Upper lobe of left lung (tissue), 4 donors: Measurements from ENCODE around the gene MARK1.

Experiments used
- EP300 ChIP-seq, 4 donors: sonication (generic); formaldehyde crosslinking; IDR thresholded peaks; one replicate each; pipeline ENCODE4 v1.5.1; 2017; ENCODE audit warnings: antibody characterized with exemption in 4 of 4, control low read depth in 2 of 4
- POLR2A ChIP-seq, 4 donors: fragments of 450-650 bp; IDR thresholded peaks; one replicate each; pipeline ENCODE4 v1.5.1; 2016 to 2017; ENCODE audit warnings: antibody characterized with exemption in 4 of 4, mild to moderate bottlenecking in 2 of 4
- POLR2AphosphoS5 ChIP-seq, 2 donors: sonication (generic); formaldehyde crosslinking; IDR thresholded peaks; one replicate each; pipeline ENCODE4 v1.5.1; 2017; ENCODE audit warnings: antibody characterized with exemption in 2 of 2
- TF ChIP-seq, protein P1 (sequence below), 6 experiments: fragments of 450-650 bp in 4 of 6; fragments of 200-600 bp in 2 of 6; sonication (generic) in 2 of 6; IDR thresholded peaks; one replicate each; pipeline ENCODE4 v1.5.1; 2016 to 2019; ENCODE audit warnings: antibody characterized with exemption in 6 of 6

DNA sequence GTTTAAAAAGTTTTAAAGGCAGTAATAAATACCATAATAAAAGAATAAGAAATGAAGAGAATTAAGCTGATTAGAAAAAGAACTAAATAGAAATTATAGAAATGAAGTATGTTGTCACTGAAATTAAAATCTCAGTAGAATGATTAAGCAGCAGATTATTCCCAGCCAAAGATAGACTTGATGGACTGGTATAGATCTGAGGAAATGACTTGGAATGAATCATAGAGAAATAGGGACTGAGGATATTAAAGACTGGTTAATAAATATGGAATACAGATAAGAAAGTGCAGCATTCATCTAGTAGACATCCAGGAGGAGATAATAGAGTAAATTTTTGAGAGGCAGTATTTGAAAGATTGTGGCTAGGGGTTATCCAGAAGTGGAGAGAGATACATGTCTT, 28.7 kb downstream of the MARK1 start:
- TF ChIP-seq, protein P1, sequence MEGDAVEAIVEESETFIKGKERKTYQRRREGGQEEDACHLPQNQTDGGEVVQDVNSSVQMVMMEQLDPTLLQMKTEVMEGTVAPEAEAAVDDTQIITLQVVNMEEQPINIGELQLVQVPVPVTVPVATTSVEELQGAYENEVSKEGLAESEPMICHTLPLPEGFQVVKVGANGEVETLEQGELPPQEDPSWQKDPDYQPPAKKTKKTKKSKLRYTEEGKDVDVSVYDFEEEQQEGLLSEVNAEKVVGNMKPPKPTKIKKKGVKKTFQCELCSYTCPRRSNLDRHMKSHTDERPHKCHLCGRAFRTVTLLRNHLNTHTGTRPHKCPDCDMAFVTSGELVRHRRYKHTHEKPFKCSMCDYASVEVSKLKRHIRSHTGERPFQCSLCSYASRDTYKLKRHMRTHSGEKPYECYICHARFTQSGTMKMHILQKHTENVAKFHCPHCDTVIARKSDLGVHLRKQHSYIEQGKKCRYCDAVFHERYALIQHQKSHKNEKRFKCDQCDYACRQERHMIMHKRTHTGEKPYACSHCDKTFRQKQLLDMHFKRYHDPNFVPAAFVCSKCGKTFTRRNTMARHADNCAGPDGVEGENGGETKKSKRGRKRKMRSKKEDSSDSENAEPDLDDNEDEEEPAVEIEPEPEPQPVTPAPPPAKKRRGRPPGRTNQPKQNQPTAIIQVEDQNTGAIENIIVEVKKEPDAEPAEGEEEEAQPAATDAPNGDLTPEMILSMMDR (IDR thresholded peaks at IDR 0.05) = no peak
- TF ChIP-seq POLR2AphosphoS5 (IDR thresholded peaks at IDR 0.05) (no peak), POLR2A (IDR thresholded peaks at IDR 0.05) (no peak), EP300 (IDR thresholded peaks at IDR 0.05) (no peak)
